HG03139 (cell line): ENCODE data around the gene CDRT15L2.
"Not testable (repeated sequence)": the region's sequence is repeated elsewhere in the genome, so short reads cannot be mapped to it uniquely, and the experiment has no call there.

Source experiments
- ATAC-seq: cut with Tn5 transposase; IDR thresholded peaks from one replicate; pipeline ENCODE4 v1.9.1; 2021; ENCODE audit not compliant: unreplicated experiment

Gene CDRT15L2

GRCh38 chr17:20573216-20573615 is 6.3 kb upstream of the CDRT15L2 start:
- ATAC-seq: not testable (repeated sequence)

- ATAC-seq: not testable (repeated sequence)
Observed at GRCh38 chr17:20575071-20575470, 4.5 kb upstream of the CDRT15L2 start.

GRCh38 chr17:20583891-20584577 is 4.5 kb downstream of the CDRT15L2 start:
- not testable (repeated sequence) for ATAC-seq

GRCh38 chr17:20588744-20589453 is 9.4 kb downstream of the CDRT15L2 start:
- ATAC-seq: not testable (repeated sequence)

- not testable (repeated sequence) for ATAC-seq
Observed at GRCh38 chr17:20589454-20589810, 9.9 kb downstream of the CDRT15L2 start.

GRCh38 chr17:20591040-20591439 is 11.5 kb downstream of the CDRT15L2 start:
- not testable (repeated sequence) for ATAC-seq

GRCh38 chr17:20605568-20605967 is 26.0 kb downstream of the CDRT15L2 start:
- not testable (repeated sequence) for ATAC-seq

- ATAC-seq: not testable (repeated sequence)
Observed at GRCh38 chr17:20609490-20609889, 30.0 kb downstream of the CDRT15L2 start.

- ATAC-seq: no peak
Observed at GRCh38 chr17:20611309-20611708, 31.8 kb downstream of the CDRT15L2 start.

GRCh38 chr17:20612635-20613034 is 33.1 kb downstream of the CDRT15L2 start:
- ATAC-seq: no peak

GRCh38 chr17:20613248-20613647 is 33.7 kb downstream of the CDRT15L2 start:
- no peak for ATAC-seq

- no peak for ATAC-seq
Observed at GRCh38 chr17:20613905-20614304, 34.4 kb downstream of the CDRT15L2 start.

GRCh38 chr17:20615461-20615860 is 35.9 kb downstream of the CDRT15L2 start:
- not testable (repeated sequence) for ATAC-seq
